ENCODE measurements around the gene ACY1. TPM values are rescaled to one million over a fixed set of nuclear protein-coding genes. Genes with fewer than 3 reads are reported as not detected.
A peak's percentile ranks its signal among the peaks of the same experiment; 100 is the strongest.

Gene ACY1
- total and polyA plus RNA-seq, 2 of the 13 experiments (the other 11 are each of a cell fraction or from before 2014, with no cell fraction given) = 113 to 162 TPM

- peak; percentile 18; the same call in 1 of the 2 replicates for TF ChIP-seq HNF4G (IDR thresholded peaks at IDR 0.05; ENCODE audit: borderline replicate concordance, low read depth, low read length)
- TF ChIP-seq HNF4G (CRISPR knock-in tag; IDR thresholded peaks at IDR 0.05; ENCODE audit: borderline replicate concordance, low read depth) = peak; percentile 83; the same call in 1 of the 2 replicates
- TF ChIP-seq HINFP (CRISPR knock-in tag; IDR thresholded peaks at IDR 0.05; ENCODE audit: low read depth) = no peak; the same call in 1 of the 2 replicates
- TF ChIP-seq HNF1B (CRISPR knock-in tag; IDR thresholded peaks at IDR 0.05) = 0 out of 2 replicates have a peak, but pooled peaks have one; percentile 38
- peak in 1 of 2 experiments; percentile 45; a peak in 1 of 4 replicates for TF ChIP-seq POLR2A (IDR thresholded peaks at IDR 0.05; ENCODE audit: insufficient read depth in 1 of 2, low read depth in 2 of 2, low read length in 2 of 2)
- no peak for TF ChIP-seq KLF11 (CRISPR knock-in tag; IDR thresholded peaks at IDR 0.05)
- peak; percentile 56 for TF ChIP-seq DBP (CRISPR knock-in tag; IDR thresholded peaks at IDR 0.05; ENCODE audit: not compliant biosample characterization)
- no peak for TF ChIP-seq ZNF7 (CRISPR knock-in tag; IDR thresholded peaks at IDR 0.05)
- peak; percentile 71 for TF ChIP-seq THRA (CRISPR knock-in tag; IDR thresholded peaks at IDR 0.05; ENCODE audit: borderline replicate concordance)
- no peak for TF ChIP-seq ZBTB37 (CRISPR knock-in tag; IDR thresholded peaks at IDR 0.05)
- peak; percentile 55; the same call in 1 of the 2 replicates for TF ChIP-seq ZNF335 (CRISPR knock-in tag; IDR thresholded peaks at IDR 0.05)
- no peak for TF ChIP-seq TRIM24 (CRISPR knock-in tag; IDR thresholded peaks at IDR 0.05)
- TF ChIP-seq KAT8 (CRISPR knock-in tag; IDR thresholded peaks at IDR 0.05) = peak; percentile 94
- TF ChIP-seq CHCHD3 (CRISPR knock-in tag; IDR thresholded peaks at IDR 0.05) = no peak
- peak; percentile 82; the same call in 1 of the 2 replicates for TF ChIP-seq ZNF678 (CRISPR knock-in tag; IDR thresholded peaks at IDR 0.05)
- peak; percentile 89 for TF ChIP-seq ZNF879 (CRISPR knock-in tag; IDR thresholded peaks at IDR 0.05)
- no peak for TF ChIP-seq FOXA1 (IDR thresholded peaks at IDR 0.05)
- TF ChIP-seq FOXA1 (CRISPR knock-in tag; IDR thresholded peaks at IDR 0.05) = no peak; the same call in none of the 2 replicates
- TF ChIP-seq MLXIP (CRISPR knock-in tag; IDR thresholded peaks at IDR 0.05; ENCODE audit: borderline replicate concordance) = no peak
- TF ChIP-seq HMG20B (CRISPR knock-in tag; conservative IDR thresholded peaks at IDR 0.05) = no peak
Measured at GRCh38 chr3:51941798-51942602, 41.3 kb upstream of the ACY1 start, which contains the start of the genes PARP3 and RRP9 (continued).

All from HepG2 (cell line).